ENCODE results near the gene TMEM74B.
"Not testable (repeated sequence)": the region's sequence is repeated elsewhere in the genome, so short reads cannot be mapped to it uniquely, and the experiment has no call there.

TMEM74B gene

DNA sequence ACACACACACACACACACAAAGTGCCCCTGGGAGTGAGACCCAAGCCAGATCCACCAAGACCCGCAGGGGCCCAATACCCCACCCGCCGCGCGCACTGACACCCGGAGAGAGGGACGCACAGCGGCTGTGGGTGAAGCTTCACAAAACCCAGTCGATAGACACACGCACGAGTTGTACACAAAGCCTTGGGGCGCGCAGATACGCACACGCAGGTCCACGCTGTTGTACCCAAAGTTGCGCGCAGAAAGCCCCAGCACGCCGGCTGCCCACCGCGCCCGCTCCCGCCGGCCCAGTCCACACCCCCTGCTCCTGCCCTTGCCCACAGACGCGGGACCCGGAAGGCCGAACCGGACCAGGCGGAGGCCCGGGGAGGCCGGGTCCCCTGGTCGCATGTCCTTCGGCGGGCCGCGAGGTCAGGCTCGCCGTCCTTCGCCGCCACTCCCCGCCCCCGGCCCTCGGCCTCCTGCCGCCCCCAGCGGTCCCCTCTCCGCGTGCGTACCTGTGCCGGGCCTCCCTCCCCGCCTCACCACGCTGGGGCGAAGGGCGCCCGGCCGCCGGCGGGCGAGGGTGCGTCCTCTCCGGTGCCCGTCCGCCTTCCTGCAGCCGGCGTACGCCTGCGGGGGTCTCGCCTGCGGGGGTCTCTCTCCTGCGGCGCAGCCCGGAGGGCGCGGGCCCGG, at the start of gene TMEM74B:
Gene TMEM74B (minus strand): TSS at position 344 of the 678 bp plus-strand sequence. CDS start 1,180 bp downstream, outside the sequence.
- no peak for DNase-seq (ENCODE audit: low read depth in 1 of 2, low spot score in 1 of 2)

DNA sequence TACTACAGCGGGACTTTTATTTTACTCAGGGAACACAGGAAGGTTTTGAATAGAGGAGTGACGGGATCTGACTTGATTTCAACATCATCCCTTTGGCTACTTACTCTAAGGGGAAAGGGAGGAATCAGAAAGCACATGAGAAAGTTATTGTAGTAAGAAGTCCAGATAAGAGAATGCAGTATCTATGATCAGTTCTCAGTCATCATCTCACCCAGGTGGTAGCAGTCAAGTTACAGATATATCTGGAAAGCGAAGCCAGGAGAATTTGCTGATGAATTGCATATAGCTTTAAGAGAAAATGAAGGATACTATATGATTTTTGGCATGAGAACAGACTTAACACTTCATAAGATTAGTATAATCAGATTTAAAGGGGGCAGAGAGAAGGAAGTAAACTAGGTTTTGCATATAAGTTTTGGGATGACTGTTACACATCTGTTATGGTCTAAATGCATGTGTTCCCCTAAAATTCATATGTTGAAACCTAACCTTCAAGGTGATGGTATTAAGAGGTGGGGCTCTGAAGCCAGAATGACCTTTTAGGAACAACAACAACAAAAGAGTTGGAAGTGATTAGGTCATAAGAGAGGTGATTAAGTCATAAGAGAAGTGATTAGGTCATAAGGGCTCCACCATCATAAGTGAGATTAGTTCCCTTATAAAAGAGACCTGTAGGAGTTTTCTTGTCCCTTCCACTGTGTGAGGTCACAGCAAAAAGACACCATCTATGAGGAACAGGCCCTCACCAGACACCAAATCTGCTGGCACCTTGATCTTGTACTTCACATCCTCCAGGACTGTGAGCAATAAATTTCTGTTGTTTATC, 47.7 kb upstream of the TMEM74B start:
- DNase-seq (ENCODE audit: low read depth in 1 of 2, low spot score in 1 of 2): no peak

DNA sequence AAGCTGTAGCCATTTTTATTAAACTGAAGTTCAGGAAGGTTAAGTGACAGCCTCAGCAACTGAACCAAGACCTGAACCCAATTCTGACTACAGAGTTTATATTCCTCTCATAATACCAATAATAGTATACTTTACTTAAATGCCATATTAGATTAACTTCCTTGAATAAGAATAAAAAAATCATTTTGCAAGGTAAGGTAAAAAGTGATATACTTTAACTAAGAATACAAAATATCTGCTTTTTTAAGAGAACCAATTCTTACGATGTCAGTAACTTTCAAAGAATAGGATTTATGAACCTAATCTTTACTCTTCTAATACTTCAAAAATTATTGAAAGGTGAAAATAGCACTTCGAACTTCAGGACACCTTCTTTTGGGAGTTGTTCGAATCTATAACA, 44.8 kb upstream of the TMEM74B start:
- DNase-seq (ENCODE audit: low read depth in 1 of 2, low spot score in 1 of 2): no peak

DNA sequence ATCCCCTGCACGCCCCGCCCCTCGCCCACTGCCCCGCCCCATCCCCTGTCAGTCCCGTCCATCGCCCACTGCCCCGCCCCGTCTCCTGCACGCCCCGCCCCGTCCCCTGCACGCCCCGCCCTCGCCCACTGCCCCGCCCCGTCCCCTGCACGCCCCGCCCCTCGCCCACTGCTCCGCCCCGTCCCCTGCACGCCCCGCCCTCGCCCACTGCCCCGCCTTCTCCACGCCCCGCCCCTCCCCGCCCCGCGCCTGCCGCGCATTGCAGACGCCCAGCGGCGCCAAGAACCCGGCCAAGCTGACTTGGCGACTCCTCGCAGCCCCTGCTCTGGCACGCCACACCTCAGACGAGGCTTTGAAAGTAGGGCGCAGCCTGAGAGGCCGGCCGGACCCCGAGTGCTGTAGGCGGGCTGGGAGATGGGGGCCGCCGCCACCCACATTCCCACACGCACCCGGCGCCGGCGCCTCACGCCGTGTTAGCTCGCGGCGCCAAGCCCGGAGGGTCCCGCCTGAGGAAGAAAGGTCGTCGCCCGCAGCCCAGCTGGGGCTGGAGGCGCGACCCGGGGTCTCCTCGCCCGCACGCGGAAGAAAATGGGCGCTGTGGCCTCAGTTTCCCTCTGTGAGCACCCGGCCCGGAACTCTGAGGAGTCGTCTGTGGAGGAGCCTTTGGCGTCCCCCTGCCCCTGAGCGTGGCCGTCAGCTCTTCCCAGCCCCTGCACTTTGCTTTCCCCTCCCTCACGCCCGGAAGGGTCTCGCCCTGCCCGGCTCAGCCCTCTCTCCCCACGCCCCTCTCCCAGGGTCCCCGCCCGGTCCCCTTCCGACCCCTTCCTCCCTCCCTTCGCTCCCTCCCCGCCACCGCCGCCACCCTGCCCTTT, 41.2 kb upstream of the TMEM74B start, which contains the start of gene RAD21L1:
Gene RAD21L1 (plus strand): TSS at position 262 of the 872 bp plus-strand sequence. CDS start 2,410 bp downstream, outside the sequence.
- DNase-seq (ENCODE audit: low read depth in 1 of 2, low spot score in 1 of 2): peak; percentile 68 to 77

DNA sequence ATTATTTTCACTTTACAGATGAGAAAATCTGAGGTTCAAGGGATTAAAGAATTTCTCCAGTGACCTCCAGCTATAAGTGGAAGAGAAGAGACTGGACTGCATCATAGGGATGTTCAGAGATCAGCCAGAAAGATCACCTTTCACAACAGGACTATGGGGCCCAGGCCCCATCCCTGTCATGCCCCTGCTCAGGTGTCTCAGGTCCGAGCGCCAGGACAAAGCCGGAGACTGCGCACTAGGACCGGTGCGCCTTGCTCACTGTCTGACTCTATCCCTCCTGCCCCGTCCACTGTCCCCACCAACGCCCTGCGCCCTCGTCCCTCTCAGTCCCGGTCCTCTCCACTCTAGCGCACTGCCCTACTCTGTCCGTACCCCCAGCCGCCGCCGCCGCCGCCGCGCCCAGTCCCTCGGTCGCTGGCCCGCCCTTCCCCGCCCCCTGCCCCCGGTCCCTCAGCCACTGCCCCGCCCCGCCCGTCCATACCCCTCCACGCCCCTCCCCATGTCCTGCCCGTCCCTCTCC, 40.5 kb upstream of the TMEM74B start:
- no peak for DNase-seq (ENCODE audit: low read depth in 1 of 2, low spot score in 1 of 2)

DNA sequence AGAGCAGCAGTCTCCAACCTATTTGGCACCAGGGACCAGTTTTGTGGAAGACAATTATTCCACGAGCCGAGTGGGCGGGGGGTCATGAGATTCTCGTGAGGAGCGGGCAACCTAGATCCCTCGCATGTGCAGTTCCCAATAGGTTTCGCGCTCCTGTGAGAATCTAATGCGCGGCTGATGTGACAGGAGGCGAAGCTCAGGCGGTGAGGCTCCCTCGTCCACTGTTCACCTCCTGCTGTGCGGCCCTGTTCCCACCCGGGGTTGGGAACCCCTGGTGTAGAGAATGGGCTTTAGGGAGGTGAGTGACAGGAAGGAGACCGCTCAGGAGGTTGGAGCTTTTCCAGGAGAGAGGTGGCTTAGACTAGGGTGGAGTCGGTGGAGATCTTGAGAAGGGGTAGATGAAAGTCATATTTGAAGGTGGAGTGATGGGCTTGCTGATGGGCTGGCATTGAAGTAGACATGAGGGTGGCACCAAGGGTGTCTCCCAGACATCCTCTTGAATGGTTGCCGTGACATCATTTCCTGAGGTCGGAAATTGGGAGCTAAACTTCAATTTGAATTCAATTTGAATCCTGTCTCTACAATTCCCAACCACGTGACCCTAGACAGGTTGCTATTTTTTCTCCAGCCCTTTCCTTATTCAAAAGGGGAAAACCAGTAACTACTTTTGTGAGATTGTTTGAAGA, 39.6 kb upstream of the TMEM74B start:
- no peak for DNase-seq (ENCODE audit: low read depth in 1 of 2, low spot score in 1 of 2)

DNA sequence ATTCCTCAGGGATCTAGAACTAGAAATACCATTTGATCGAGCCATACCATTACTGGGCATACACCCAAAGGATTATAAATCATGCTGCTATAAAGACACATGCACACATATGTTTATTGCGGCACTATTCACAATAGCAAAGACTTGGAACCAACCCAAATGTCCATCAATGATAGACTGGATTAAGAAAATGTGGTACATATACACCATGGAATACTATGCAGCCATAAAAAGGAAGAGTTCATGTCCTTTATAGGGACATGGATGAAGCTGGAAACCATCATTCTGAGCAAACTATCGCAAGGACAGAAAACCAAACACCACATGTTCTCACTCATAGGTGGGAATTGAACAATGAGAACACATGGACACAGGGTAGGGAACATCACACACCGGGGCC, 38.0 kb upstream of the TMEM74B start:
- DNase-seq (ENCODE audit: low read depth in 1 of 2, low spot score in 1 of 2): not testable (repeated sequence)

DNA sequence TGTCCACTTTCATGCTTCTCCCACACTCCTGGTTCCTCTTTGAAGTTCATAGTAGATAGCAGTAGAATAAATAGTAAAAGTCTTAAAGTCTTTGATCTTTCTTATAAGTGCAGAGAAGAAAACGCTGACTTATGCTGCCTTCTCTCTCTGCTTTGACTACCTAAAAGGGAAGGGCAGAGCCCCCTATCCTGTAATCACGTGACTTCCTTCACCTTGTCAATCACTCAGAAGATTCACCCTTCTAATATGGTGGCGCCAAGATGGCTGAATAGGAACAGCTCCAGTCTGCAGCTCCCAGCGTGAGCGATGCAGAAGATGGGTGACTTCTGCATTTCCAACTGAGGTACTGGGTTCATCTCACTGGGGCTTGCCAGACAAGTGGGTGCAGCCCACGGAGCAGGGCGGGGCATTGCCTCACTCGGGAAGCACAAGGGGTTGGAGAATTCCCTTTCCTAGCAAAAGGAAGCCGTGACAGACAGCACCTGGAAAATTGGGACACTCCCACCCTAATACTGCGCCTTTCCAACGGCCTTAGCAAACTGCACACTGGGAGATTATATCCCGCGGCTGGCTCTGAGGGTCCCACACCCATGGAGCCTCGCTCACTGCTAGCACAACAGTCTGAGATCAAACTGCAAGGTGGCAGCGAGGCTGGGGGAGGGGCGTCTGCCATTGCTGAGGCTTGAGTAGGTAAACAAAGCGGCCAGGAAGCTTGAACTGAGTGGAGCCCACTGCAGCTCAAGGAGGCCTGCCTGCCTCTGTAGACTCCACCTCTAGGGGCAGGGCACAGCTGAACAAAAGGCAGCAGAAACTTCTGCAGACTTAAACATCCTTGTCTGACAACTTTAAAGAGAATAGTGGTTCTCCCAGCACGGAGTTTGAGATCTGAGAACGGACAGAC, 32.0 kb upstream of the TMEM74B start:
- not testable (repeated sequence) for DNase-seq (ENCODE audit: low read depth in 1 of 2, low spot score in 1 of 2)

DNA sequence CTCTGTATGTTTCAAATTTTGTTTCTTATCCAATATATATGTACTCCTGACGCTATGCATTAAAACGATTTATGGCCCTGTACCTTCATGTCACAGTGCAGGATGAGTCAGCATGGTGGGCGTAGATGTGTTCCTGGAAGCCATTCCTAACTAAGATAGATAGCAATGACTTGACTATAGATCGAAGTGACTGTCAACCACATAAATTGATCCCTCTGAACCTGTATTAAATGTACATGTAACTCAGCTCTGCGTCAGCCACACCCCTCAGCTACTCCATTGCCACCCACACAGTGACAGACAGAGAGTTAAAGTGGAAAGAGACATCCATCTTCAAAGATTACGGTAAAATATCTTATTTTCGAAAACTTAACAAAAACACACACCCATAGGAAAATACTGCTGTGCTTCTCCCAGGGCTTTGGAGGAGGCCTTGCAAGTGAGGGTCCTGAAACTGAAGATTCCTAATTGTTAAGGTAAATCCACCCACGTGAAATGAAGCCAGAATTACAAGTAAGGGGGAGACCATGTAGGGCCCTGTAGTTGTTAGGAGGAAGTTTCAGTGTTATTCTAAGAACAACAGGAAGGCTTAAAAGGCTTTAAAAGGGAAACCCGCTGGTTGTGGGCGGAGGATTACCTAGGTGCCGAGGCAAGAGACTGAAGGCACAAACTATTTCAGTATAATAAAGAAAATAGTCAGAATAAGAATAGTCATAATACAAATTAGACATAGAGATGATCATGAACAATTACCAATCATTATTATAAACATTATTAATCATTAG, 30.8 kb upstream of the TMEM74B start:
- DNase-seq (ENCODE audit: low read depth in 1 of 2, low spot score in 1 of 2): peak in 1 of 2 donors; percentile 25

DNA sequence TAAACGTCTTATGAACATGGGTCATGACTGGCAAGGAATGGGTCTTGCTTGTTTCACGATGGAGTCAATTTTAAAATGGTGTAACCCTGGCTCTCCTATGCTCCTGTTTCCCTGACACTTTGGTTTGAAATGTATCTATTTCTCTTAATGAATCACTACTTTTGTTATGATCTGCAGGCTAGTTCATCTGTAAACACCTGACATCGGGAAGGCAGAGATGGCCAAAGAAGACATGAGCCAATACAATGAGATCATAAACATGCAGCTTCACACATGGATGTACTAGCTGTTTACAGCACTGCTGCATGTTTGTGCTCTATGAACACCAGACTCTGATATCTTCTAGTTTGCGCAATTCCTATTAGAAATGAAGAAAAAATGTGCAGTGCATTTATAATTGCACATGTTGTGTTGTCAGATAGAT, 30.1 kb upstream of the TMEM74B start:
- DNase-seq (ENCODE audit: low read depth in 1 of 2, low spot score in 1 of 2): no peak

DNA sequence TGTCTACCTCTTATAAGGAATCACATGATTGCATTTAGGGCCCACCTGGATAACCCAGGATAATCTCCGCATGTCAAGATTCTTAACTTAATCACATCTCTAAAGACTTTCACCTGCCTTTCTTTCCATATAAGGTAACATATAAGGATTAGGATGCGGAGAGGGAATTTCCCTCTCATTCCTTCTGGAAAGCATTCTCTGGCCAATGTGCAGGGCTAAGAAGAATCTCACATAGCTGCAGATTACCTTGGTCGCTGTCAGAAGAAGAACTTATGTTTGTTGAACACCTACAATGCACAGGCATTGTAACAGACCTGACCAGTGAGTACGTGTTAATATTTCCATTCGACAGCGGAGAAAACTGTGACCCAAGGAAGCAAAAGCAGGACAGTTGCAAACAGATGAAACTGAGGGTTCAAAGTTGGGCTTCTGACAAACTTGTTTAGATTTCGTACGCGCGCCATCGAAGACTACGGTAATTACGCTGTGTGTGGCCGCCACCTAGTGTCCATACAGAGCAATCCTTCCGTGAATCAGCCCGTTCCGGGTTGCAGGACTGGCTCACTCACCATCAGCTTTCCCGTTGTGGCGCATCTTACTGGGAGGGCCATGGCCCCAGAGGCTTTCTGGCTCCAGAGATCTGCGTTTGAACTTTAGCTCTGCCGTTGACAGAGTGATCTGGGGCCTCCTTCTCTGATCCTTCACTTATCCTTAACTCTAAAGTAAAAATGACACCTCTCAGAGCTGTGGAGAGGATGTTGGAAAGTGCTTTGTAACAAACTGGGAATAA, 28.0 kb upstream of the TMEM74B start:
- DNase-seq (ENCODE audit: low read depth in 1 of 2, low spot score in 1 of 2): peak; percentile 38 to 41

DNA sequence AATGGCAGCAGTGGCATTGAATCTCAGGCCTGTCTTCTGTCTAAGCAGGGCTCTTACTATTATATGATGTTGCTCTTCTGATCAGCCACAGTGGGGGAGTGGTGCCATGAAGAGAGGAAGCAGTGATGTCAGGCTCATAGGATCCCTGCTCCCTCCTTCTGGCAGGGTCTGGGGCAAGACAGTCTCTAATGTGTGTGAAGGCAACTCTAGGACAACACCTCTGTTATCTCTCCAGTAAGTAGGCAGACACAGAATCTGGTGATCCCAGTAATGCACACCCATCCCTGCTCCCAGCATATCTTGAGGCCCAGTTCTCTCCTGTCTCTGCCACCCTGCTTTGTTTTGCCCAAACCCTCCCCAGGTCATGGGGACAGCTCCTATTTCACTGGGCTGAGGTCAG, 27.2 kb upstream of the TMEM74B start:
- DNase-seq (ENCODE audit: low read depth in 1 of 2, low spot score in 1 of 2): no peak

DNA sequence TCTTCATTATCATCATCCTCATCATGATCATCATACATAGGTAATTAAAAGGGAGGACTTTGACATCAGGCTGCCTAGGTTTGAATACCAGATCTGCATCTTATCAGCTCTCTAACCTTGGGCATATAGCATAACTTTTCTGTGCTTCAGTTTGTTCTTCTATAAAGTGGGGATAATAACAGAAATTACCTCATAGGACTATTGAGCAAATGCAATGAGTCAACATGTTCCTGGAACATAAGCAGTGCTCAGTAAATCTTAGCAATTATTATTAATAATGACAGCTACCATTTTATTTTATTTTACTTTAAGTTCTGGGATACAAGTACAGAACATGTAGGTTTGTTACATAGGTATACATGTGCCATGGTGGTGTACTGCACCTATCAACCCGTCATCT, 25.7 kb upstream of the TMEM74B start:
- DNase-seq (ENCODE audit: low read depth in 1 of 2, low spot score in 1 of 2): no peak

DNA sequence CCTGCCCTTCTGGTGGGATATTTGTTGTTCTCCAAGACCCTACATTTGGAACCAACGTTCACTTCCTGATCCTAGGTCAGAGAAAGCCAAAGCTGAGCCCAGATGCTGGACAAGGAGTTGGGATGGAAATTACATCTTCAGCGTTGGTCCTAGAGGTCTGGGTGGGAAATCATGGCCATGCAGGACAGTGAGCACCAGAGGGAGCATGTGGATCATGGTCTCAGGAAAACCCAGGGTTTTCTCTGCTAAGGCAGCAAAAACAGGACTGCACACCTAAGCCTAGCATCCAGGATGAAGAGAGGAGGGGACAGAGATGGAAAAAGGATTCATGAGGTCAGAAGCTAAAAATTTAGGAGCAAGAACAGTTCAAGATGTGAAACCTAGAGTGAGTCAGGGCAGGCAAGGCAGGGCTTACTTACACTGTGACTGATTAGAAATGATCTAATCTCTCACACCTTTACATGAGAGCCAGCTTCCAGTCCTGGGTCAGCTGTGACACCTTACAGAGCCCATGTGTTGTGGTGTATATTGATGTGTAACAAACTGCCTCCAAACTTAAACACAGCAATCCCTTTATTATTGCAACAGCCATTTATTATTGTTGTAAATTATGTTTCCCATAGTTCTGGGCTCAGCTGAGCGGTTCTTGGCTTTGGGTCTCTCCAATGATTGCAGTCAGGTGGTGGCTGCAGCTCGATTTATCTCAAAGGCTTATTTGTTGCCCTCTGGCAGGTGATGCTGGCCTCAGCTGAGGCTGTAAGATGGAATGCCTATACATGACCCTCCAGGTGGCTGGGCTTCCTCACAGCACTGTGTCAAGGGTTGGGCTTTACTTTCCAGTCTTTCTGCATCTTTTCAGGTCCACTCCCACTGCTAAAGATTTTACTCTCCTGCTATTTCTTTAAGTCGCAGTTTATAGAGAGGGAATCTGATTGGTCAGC, 24.9 kb upstream of the TMEM74B start:
- no peak for DNase-seq (ENCODE audit: low read depth in 1 of 2, low spot score in 1 of 2)

DNA sequence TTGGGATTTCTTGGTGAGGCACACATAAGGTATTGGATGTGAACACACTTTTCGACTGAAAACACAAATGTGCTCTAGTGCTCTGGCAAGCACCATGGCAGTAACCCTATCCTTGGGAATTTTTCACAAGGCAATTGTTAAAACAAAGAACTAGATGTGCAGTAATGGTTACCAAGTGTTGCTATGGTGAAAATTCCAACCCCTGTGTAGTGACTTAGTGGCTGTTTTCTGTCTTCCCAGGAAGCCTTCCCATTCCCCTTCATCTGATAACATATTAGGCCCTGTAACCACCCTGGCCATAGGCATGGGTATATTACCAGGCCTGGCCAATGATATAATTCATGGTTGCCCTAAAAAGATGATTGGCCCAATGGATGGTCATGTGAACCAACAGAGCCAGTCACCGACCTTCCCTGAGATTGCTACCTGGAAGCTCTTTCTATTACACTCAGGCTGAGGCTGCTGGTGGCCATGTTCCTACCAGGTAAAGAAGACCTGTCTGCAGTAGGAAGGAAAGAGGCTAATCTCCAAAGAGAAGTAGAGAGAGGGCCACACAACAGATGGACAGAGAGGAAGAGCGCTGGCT, 22.6 kb upstream of the TMEM74B start:
- no peak for DNase-seq (ENCODE audit: low read depth in 1 of 2, low spot score in 1 of 2)

DNA sequence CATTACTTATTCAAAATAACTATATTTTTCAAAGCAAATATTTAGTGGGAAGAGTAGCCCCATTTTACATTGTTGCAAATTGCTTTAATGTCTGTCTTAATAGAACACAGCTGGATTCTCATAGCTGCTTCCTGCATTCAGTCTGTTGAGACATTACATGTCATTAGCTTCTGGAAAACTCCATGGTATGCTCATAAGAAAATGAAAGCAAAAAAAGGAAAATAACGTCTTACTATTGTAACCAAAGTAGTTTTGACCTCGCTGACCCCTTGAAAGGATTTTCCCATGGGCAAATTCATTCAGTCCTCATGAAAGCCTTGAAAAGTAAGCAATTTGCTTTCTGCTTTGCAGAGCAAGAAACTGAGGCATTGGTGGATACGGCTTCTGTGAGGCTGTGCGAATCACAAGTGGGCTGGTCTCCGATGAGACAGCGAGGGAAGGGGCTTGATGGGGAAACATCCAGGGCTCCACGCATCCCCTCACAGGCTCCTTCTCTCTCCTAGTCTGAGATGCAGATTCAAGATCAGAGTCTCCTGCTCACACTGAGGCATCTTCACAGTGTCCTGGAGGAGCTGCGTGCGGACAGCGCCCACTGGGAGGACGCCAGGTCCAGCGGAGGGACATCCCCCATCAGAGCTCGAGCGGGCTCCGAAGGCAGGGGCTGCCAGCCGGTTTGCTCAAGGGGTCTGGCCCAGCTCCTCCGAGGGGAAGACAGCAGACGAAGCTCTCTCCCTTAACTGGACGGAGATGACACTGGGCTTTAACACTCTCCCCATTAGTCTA, 21.8 kb upstream of the TMEM74B start:
- DNase-seq (ENCODE audit: low read depth in 1 of 2, low spot score in 1 of 2): no peak

Data from stimulated activated CD4-positive, alpha-beta T cell treated with anti-CD3 and anti-CD28 coated beads, Interleukin-15, amount 100 ng/mL, for 1 hour (primary cell).